Fibroblast of lung (primary cell): ENCODE data around the gene DLGAP1.

Experiments
- EZH2 ChIP-seq: IDR thresholded peaks from 2 replicates; pipeline ENCODE4 v1.5.1; 2012; ENCODE audit warnings: low read length, control low read depth, mild to moderate bottlenecking; ENCODE audit errors: missing control alignments
- TF ChIP-seq, protein P1 (sequence below), 2 donors: IDR thresholded peaks in 1 of 2; conservative IDR thresholded peaks in 1 of 2; 1 replicate in 1 of 2; 2 replicates in 1 of 2; pipeline ENCODE4 v1.5.1; 2011 to 2012; ENCODE audit warnings: low read length in 2 of 2, control low read depth in 1 of 2, inconsistent platforms in 1 of 2, low read depth in 1 of 2, mild to moderate bottlenecking in 1 of 2

DNA sequence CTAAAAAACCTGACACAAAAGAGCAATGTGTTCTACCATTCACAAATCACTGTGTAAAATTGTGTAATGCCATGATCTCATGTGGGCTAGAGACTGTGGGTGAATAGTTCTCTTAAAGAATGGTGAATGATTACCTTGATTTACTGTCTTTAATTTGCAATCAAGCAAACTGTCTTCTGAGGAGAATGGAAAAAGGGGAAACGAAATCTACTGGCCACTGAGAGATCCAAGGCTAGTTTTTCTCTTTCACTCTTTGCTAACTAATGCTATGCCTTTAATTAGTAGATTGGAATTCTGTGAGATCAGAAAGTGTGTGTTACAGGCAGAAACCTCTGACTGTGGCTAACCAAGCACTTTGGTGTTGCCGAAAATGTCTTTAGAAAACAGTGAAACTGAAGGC, 582.5 kb downstream of the DLGAP1 start:
- TF ChIP-seq, protein P1, sequence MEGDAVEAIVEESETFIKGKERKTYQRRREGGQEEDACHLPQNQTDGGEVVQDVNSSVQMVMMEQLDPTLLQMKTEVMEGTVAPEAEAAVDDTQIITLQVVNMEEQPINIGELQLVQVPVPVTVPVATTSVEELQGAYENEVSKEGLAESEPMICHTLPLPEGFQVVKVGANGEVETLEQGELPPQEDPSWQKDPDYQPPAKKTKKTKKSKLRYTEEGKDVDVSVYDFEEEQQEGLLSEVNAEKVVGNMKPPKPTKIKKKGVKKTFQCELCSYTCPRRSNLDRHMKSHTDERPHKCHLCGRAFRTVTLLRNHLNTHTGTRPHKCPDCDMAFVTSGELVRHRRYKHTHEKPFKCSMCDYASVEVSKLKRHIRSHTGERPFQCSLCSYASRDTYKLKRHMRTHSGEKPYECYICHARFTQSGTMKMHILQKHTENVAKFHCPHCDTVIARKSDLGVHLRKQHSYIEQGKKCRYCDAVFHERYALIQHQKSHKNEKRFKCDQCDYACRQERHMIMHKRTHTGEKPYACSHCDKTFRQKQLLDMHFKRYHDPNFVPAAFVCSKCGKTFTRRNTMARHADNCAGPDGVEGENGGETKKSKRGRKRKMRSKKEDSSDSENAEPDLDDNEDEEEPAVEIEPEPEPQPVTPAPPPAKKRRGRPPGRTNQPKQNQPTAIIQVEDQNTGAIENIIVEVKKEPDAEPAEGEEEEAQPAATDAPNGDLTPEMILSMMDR (conservative IDR thresholded peaks at IDR 0.05 in 1 of 2, IDR thresholded peaks at IDR 0.05 in 1 of 2; ENCODE audit: low read depth in 1 of 2, low read length in 2 of 2) = no peak
- no peak for TF ChIP-seq EZH2
